ENCODE results near the gene FAM13A.

GRCh38 chr4:88881227-88881569 lies 175.8 kb downstream of the FAM13A start:
- TF ChIP-seq, protein P1, sequence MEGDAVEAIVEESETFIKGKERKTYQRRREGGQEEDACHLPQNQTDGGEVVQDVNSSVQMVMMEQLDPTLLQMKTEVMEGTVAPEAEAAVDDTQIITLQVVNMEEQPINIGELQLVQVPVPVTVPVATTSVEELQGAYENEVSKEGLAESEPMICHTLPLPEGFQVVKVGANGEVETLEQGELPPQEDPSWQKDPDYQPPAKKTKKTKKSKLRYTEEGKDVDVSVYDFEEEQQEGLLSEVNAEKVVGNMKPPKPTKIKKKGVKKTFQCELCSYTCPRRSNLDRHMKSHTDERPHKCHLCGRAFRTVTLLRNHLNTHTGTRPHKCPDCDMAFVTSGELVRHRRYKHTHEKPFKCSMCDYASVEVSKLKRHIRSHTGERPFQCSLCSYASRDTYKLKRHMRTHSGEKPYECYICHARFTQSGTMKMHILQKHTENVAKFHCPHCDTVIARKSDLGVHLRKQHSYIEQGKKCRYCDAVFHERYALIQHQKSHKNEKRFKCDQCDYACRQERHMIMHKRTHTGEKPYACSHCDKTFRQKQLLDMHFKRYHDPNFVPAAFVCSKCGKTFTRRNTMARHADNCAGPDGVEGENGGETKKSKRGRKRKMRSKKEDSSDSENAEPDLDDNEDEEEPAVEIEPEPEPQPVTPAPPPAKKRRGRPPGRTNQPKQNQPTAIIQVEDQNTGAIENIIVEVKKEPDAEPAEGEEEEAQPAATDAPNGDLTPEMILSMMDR (IDR thresholded peaks at IDR 0.05) = no peak
- TF ChIP-seq EZH2 (IDR thresholded peaks at IDR 0.05) (no peak), EZH2phosphoT487 (IDR thresholded peaks at IDR 0.05) (no peak)

All from neural progenitor cell (in vitro differentiated cells).